Measurements from ENCODE around the gene AFTPH.

AFTPH gene

GRCh38 chr2:64574871-64575270, 50.7 kb downstream of the AFTPH start:
- H3K4me1 ChIP-seq (ENCODE audit: insufficient read depth, low read length) = no peaks in the 10 kb centered on the region
- H3K36me3 ChIP-seq (ENCODE audit: insufficient read depth, low read depth, low read length) = peaks cover 49% of the 10 kb centered on the region
- H3K4me3 ChIP-seq (ENCODE audit: low read length) = no peak overlapping the region
- H3K27me3 ChIP-seq (ENCODE audit: insufficient read depth, low read length) = no peaks in the 10 kb centered on the region
- no peak overlapping the region for H3K9ac ChIP-seq (ENCODE audit: low read depth, low read length)
- H3K27ac ChIP-seq (ENCODE audit: low read length) = no peak overlapping the region
- no peaks in the 10 kb centered on the region for H3K9me3 ChIP-seq (ENCODE audit: insufficient read depth, low read depth, low read length)

- Histone ChIP-seq H3K27ac (ENCODE audit: low read length) (no peak overlapping the region), H3K9ac (ENCODE audit: low read depth, low read length) (no peak overlapping the region), H3K36me3 (ENCODE audit: insufficient read depth, low read depth, low read length) (peaks cover 27% of the 10 kb centered on the region), H3K4me3 (ENCODE audit: low read length) (no peak overlapping the region), H3K4me1 (ENCODE audit: insufficient read depth, low read length) (no peaks in the 10 kb centered on the region), H3K9me3 (ENCODE audit: insufficient read depth, low read depth, low read length) (no peaks in the 10 kb centered on the region), H3K27me3 (ENCODE audit: insufficient read depth, low read length) (no peaks in the 10 kb centered on the region)
These were observed 56.9 kb downstream of the AFTPH start for GRCh38 chr2:64581018-64581417.

GRCh38 chr2:64581777-64582539, 57.8 kb downstream of the AFTPH start:
- no peak overlapping the region for H3K9ac ChIP-seq (ENCODE audit: low read depth, low read length)
- no peak overlapping the region for H3K27ac ChIP-seq (ENCODE audit: low read length)
- no peaks in the 10 kb centered on the region for H3K9me3 ChIP-seq (ENCODE audit: insufficient read depth, low read depth, low read length)
- no peaks in the 10 kb centered on the region for H3K4me1 ChIP-seq (ENCODE audit: insufficient read depth, low read length)
- H3K4me3 ChIP-seq (ENCODE audit: low read length) = no peak overlapping the region
- no peaks in the 10 kb centered on the region for H3K27me3 ChIP-seq (ENCODE audit: insufficient read depth, low read length)
- H3K36me3 ChIP-seq (ENCODE audit: insufficient read depth, low read depth, low read length) = peaks cover 30% of the 10 kb centered on the region

- no peaks in the 10 kb centered on the region for H3K27me3 ChIP-seq (ENCODE audit: insufficient read depth, low read length)
- H3K9ac ChIP-seq (ENCODE audit: low read depth, low read length) = no peak overlapping the region
- peaks cover 27% of the 10 kb centered on the region for H3K36me3 ChIP-seq (ENCODE audit: insufficient read depth, low read depth, low read length)
- no peaks in the 10 kb centered on the region for H3K4me1 ChIP-seq (ENCODE audit: insufficient read depth, low read length)
- no peak overlapping the region for H3K4me3 ChIP-seq (ENCODE audit: low read length)
- H3K9me3 ChIP-seq (ENCODE audit: insufficient read depth, low read depth, low read length) = no peaks in the 10 kb centered on the region
- H3K27ac ChIP-seq (ENCODE audit: low read length) = no peak overlapping the region
These were observed 58.7 kb downstream of the AFTPH start for GRCh38 chr2:64582774-64583340.

- Histone ChIP-seq H3K9ac (ENCODE audit: low read depth, low read length) (no peak overlapping the region), H3K27me3 (ENCODE audit: insufficient read depth, low read length) (no peaks in the 10 kb centered on the region), H3K36me3 (ENCODE audit: insufficient read depth, low read depth, low read length) (peaks cover 29% of the 10 kb centered on the region; the same call in 1 of the 2 replicates), H3K4me1 (ENCODE audit: insufficient read depth, low read length) (no peaks in the 10 kb centered on the region), H3K27ac (ENCODE audit: low read length) (no peak overlapping the region), H3K9me3 (ENCODE audit: insufficient read depth, low read depth, low read length) (no peaks in the 10 kb centered on the region), H3K4me3 (ENCODE audit: low read length) (no peak overlapping the region)
These were observed 61.9 kb downstream of the AFTPH start for GRCh38 chr2:64586054-64586453.

- Histone ChIP-seq H3K27me3 (ENCODE audit: insufficient read depth, low read length) (no peaks in the 10 kb centered on the region), H3K36me3 (ENCODE audit: insufficient read depth, low read depth, low read length) (peaks cover 35% of the 10 kb centered on the region; the same call in 1 of the 2 replicates), H3K4me1 (ENCODE audit: insufficient read depth, low read length) (no peaks in the 10 kb centered on the region), H3K9ac (ENCODE audit: low read depth, low read length) (no peak overlapping the region), H3K4me3 (ENCODE audit: low read length) (no peak overlapping the region), H3K27ac (ENCODE audit: low read length) (no peak overlapping the region), H3K9me3 (ENCODE audit: insufficient read depth, low read depth, low read length) (no peaks in the 10 kb centered on the region)
These were observed 62.9 kb downstream of the AFTPH start for GRCh38 chr2:64586883-64587481.

GRCh38 chr2:64587561-64587960, 63.4 kb downstream of the AFTPH start:
- Histone ChIP-seq H3K9me3 (ENCODE audit: insufficient read depth, low read depth, low read length) (no peaks in the 10 kb centered on the region), H3K4me1 (ENCODE audit: insufficient read depth, low read length) (no peaks in the 10 kb centered on the region), H3K27me3 (ENCODE audit: insufficient read depth, low read length) (no peaks in the 10 kb centered on the region), H3K9ac (ENCODE audit: low read depth, low read length) (no peak overlapping the region), H3K4me3 (ENCODE audit: low read length) (no peak overlapping the region), H3K36me3 (ENCODE audit: insufficient read depth, low read depth, low read length) (peaks cover 40% of the 10 kb centered on the region), H3K27ac (ENCODE audit: low read length) (no peak overlapping the region)

- no peak overlapping the region for H3K27ac ChIP-seq (ENCODE audit: low read length)
- H3K27me3 ChIP-seq (ENCODE audit: insufficient read depth, low read length) = no peaks in the 10 kb centered on the region
- no peaks in the 10 kb centered on the region for H3K4me1 ChIP-seq (ENCODE audit: insufficient read depth, low read length)
- no peak overlapping the region for H3K4me3 ChIP-seq (ENCODE audit: low read length)
- no peak overlapping the region for H3K9ac ChIP-seq (ENCODE audit: low read depth, low read length)
- H3K9me3 ChIP-seq (ENCODE audit: insufficient read depth, low read depth, low read length) = no peaks in the 10 kb centered on the region
- peaks cover 32% of the 10 kb centered on the region for H3K36me3 ChIP-seq (ENCODE audit: insufficient read depth, low read depth, low read length)
These were observed 67.1 kb downstream of the AFTPH start for GRCh38 chr2:64591188-64591587.

GRCh38 chr2:64593035-64593655, 69.0 kb downstream of the AFTPH start:
- Histone ChIP-seq H3K27me3 (ENCODE audit: insufficient read depth, low read length) (no peaks in the 10 kb centered on the region), H3K4me3 (ENCODE audit: low read length) (no peak overlapping the region), H3K27ac (ENCODE audit: low read length) (no peak overlapping the region), H3K9ac (ENCODE audit: low read depth, low read length) (no peak overlapping the region), H3K36me3 (ENCODE audit: insufficient read depth, low read depth, low read length) (peaks cover 30% of the 10 kb centered on the region), H3K4me1 (ENCODE audit: insufficient read depth, low read length) (no peaks in the 10 kb centered on the region), H3K9me3 (ENCODE audit: insufficient read depth, low read depth, low read length) (no peaks in the 10 kb centered on the region)

GRCh38 chr2:64594226-64594989, 70.3 kb downstream of the AFTPH start:
- H3K9ac ChIP-seq (ENCODE audit: low read depth, low read length) = no peak overlapping the region

GRCh38 chr2:64595397-64596176, 71.5 kb downstream of the AFTPH start:
- Histone ChIP-seq H3K36me3 (ENCODE audit: insufficient read depth, low read depth, low read length) (peaks cover 16% of the 10 kb centered on the region), H3K9ac (ENCODE audit: low read depth, low read length) (no peak overlapping the region), H3K4me1 (ENCODE audit: insufficient read depth, low read length) (no peaks in the 10 kb centered on the region), H3K27ac (ENCODE audit: low read length) (no peak overlapping the region), H3K9me3 (ENCODE audit: insufficient read depth, low read depth, low read length) (no peaks in the 10 kb centered on the region), H3K27me3 (ENCODE audit: insufficient read depth, low read length) (no peaks in the 10 kb centered on the region), H3K4me3 (ENCODE audit: low read length) (no peak overlapping the region)

More at GRCh38 chr2:64594226-64594989, 70.3 kb downstream of the AFTPH start:
- H3K27me3 ChIP-seq (ENCODE audit: insufficient read depth, low read length) = no peaks in the 10 kb centered on the region
- no peak overlapping the region for H3K27ac ChIP-seq (ENCODE audit: low read length)
- H3K4me3 ChIP-seq (ENCODE audit: low read length) = no peak overlapping the region
- H3K9me3 ChIP-seq (ENCODE audit: insufficient read depth, low read depth, low read length) = no peaks in the 10 kb centered on the region
- H3K36me3 ChIP-seq (ENCODE audit: insufficient read depth, low read depth, low read length) = peaks cover 22% of the 10 kb centered on the region
- no peaks in the 10 kb centered on the region for H3K4me1 ChIP-seq (ENCODE audit: insufficient read depth, low read length)

All from iPS-20b (cell line).